HepG2 (cell line): ENCODE data around the gene DBNDD2. TPM values are rescaled to one million over a fixed set of nuclear protein-coding genes. Genes with fewer than 3 reads are reported as not detected.

Experiments used
- ARID2 ChIP-seq: sonication (generic); formaldehyde crosslinking; IDR thresholded peaks from 2 replicates; pipeline ENCODE4 v1.8.1; 2022; ENCODE audit warnings: mild to moderate bottlenecking, missing genetic modification reagents, borderline replicate concordance
- ASH2L ChIP-seq: fragments of 300-600, 200-600 bp; sonication (generic); IDR thresholded peaks from 2 replicates; pipeline ENCODE4 v1.7.0; 2017; ENCODE audit warnings: low read depth, mild to moderate bottlenecking, moderate library complexity, mixed read lengths, low read length; ENCODE audit not compliant: insufficient read length
- E2F5 ChIP-seq: sonication (generic); formaldehyde crosslinking; conservative IDR thresholded peaks from 2 replicates; pipeline ENCODE4 v1.4.0; 2020; ENCODE audit warnings: missing genetic modification reagents
- GTF2F1 ChIP-seq: fragments of 150-350 bp; IDR thresholded peaks from 2 replicates; pipeline ENCODE4 v1.6.1; 2014; ENCODE audit warnings: low read length
- HDAC1 ChIP-seq: sonication (generic); formaldehyde crosslinking; IDR thresholded peaks from 2 replicates; pipeline ENCODE4 v1.5.1; 2020; ENCODE audit warnings: mild to moderate bottlenecking, missing genetic modification reagents
- KDM3A ChIP-seq: IDR thresholded peaks from 2 replicates; pipeline ENCODE4 v1.6.1; 2018; ENCODE audit warnings: low read depth, missing compliant biosample characterization
- NFYB ChIP-seq: sonication (generic); formaldehyde crosslinking; IDR thresholded peaks from 2 replicates; pipeline ENCODE4 v1.4.0; 2020; ENCODE audit warnings: missing genetic modification reagents
- POGZ ChIP-seq: sonication (generic); formaldehyde crosslinking; IDR thresholded peaks from 2 replicates; pipeline ENCODE4 v1.4.0; 2020; ENCODE audit warnings: mild to moderate bottlenecking, missing genetic modification reagents
- POLR2AphosphoS2 ChIP-seq: IDR thresholded peaks from 2 replicates; pipeline ENCODE4 v1.6.1; 2011; ENCODE audit warnings: low read depth, low read length, improper control_type of control experiment
- RARA ChIP-seq: IDR thresholded peaks from 2 replicates; pipeline ENCODE4 v1.6.1; 2016; ENCODE audit warnings: missing genetic modification reagents, missing compliant biosample characterization
- RCOR2 ChIP-seq: IDR thresholded peaks from 2 replicates; pipeline ENCODE4 v1.6.1; 2016; ENCODE audit warnings: missing biosample characterization, missing genetic modification reagents
- SOX5 ChIP-seq: IDR thresholded peaks from 2 replicates; pipeline ENCODE4 v1.6.1; 2016; ENCODE audit warnings: borderline replicate concordance
- ZBTB20 ChIP-seq: sonication (generic); formaldehyde crosslinking; IDR thresholded peaks from 2 replicates; pipeline ENCODE4 v1.8.1; 2023; ENCODE audit warnings: missing genetic modification reagents, low read depth, mild to moderate bottlenecking, borderline replicate concordance
- ZBTB40 ChIP-seq, 2 experiments: fragments of 450-650 bp in 1 of 2; sonication (generic) in 1 of 2; formaldehyde crosslinking in 1 of 2; IDR thresholded peaks; 2 replicates each; pipeline versions ENCODE4 v1.6.1 to v1.8.0; 2016 to 2022; ENCODE audit warnings: antibody characterized with exemption in 1 of 2, mild to moderate bottlenecking in 1 of 2, missing genetic modification reagents in 1 of 2
- ZNF230 ChIP-seq: sonication (generic); formaldehyde crosslinking; IDR thresholded peaks from 2 replicates; pipeline ENCODE4 v1.4.0; 2020; ENCODE audit warnings: mild to moderate bottlenecking, missing genetic modification reagents
- ZNF672 ChIP-seq: sonication (generic); formaldehyde crosslinking; IDR thresholded peaks from 2 replicates; pipeline ENCODE4 v1.8.1; 2022; ENCODE audit warnings: missing genetic modification reagents
- ZNF782 ChIP-seq: sonication (generic); formaldehyde crosslinking; IDR thresholded peaks from 2 replicates; pipeline ENCODE4 v1.4.0; 2020; ENCODE audit warnings: missing genetic modification reagents, mild to moderate bottlenecking, borderline replicate concordance
- ZSCAN29 ChIP-seq: sonication (generic); formaldehyde crosslinking; conservative IDR thresholded peaks from 2 replicates; pipeline ENCODE4 v1.4.0; 2020; ENCODE audit warnings: mild to moderate bottlenecking, missing genetic modification reagents
- polyA plus RNA-seq, 8 experiments: library from polyadenylated mRNA; depleted of rRNA in 3 of 8; stranded (reverse) in 7 of 8; unstranded in 1 of 8; fragments of >200 nt; fragmentation: Illumina TruSeq in 4 of 8; extraction: Trizol in 4 of 8; gene quantifications; 2 replicates each; pipeline versions ENCODE4 v1.2.1 to v1.2.3, GENCODE V29; 2011 to 2016; ENCODE audit warnings: low read depth in 4 of 8, missing spikeins in 1 of 8, mixed read lengths in 1 of 8; ENCODE audit not compliant: insufficient read depth in 1 of 8
- total RNA-seq, 5 experiments: library from RNA; depleted of rRNA; stranded (reverse); fragments of >200 nt; fragmentation: Illumina TruSeq; extraction: Trizol; gene quantifications; 2 replicates each; pipeline ENCODE4 v1.2.3, GENCODE V29; 2016; ENCODE audit warnings: low read depth in 1 of 5
- TF ChIP-seq, protein P1 (sequence below): sonication (generic); formaldehyde crosslinking; IDR thresholded peaks from 2 replicates; pipeline ENCODE4 v1.4.0; 2020; ENCODE audit warnings: mild to moderate bottlenecking, missing genetic modification reagents

The DBNDD2 gene
- total and polyA plus RNA-seq, 2 of the 13 experiments (the other 11 are each of a cell fraction or from before 2014, with no cell fraction given): 16.7 to 47.6 TPM

- TF ChIP-seq HDAC1: peak; percentile 99
- TF ChIP-seq ZNF782 (CRISPR knock-in tag): peak; percentile 97; the same call in 1 of the 2 replicates
- TF ChIP-seq ZBTB20 (CRISPR knock-in tag): peak; percentile 95; the same call in 1 of the 2 replicates
- peak; percentile 86 for TF ChIP-seq E2F5 (CRISPR knock-in tag)
- TF ChIP-seq NFYB (CRISPR knock-in tag): peak; percentile 59
- TF ChIP-seq KDM3A: peak; percentile 98
- peak; percentile 54; the same call in 1 of the 2 replicates for TF ChIP-seq SOX5 (CRISPR knock-in tag)
- TF ChIP-seq RCOR2 (CRISPR knock-in tag): peak; percentile 12; the same call in 1 of the 2 replicates
- no peak for TF ChIP-seq ARID2 (CRISPR knock-in tag)
- TF ChIP-seq ZSCAN29: peak; percentile 94; the same call in 1 of the 2 replicates
- TF ChIP-seq POGZ (CRISPR knock-in tag): peak; percentile 92
- peak; percentile 65 for TF ChIP-seq RARA (CRISPR knock-in tag)
- peak; percentile 79 for TF ChIP-seq GTF2F1
- TF ChIP-seq, protein P1, sequence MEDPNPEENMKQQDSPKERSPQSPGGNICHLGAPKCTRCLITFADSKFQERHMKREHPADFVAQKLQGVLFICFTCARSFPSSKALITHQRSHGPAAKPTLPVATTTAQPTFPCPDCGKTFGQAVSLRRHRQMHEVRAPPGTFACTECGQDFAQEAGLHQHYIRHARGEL (CRISPR knock-in tag): 0 out of 2 replicates have a peak, but pooled peaks have one; percentile 51
- TF ChIP-seq ZNF672 (CRISPR knock-in tag): no peak
- peak; percentile 87; the same call in 1 of the 2 replicates for TF ChIP-seq POLR2AphosphoS2
- no peak for TF ChIP-seq ZBTB40 (IDR thresholded peaks at IDR 0.05)
- peak; percentile 95 for TF ChIP-seq ZBTB40 (CRISPR knock-in tag; IDR thresholded peaks at IDR 0.05)
- peak; percentile 99; the same call in 1 of the 2 replicates for TF ChIP-seq ZNF230 (CRISPR knock-in tag)
- TF ChIP-seq ASH2L: peak; percentile 97
These were observed 45.1 kb upstream of the DBNDD2 start, which contains the start of gene SYS1 (continued) for GRCh38 chr20:45362804-45363610.
